Measurements from ENCODE around the gene BCAT1. TPM values are rescaled to one million over a fixed set of nuclear protein-coding genes. Genes with fewer than 3 reads are reported as not detected.

Gene BCAT1
- total and polyA plus RNA-seq, 2 donors (not counting 1 experiment from before 2014, with no cell fraction given): 0.33 to 9.6 TPM

DNA sequence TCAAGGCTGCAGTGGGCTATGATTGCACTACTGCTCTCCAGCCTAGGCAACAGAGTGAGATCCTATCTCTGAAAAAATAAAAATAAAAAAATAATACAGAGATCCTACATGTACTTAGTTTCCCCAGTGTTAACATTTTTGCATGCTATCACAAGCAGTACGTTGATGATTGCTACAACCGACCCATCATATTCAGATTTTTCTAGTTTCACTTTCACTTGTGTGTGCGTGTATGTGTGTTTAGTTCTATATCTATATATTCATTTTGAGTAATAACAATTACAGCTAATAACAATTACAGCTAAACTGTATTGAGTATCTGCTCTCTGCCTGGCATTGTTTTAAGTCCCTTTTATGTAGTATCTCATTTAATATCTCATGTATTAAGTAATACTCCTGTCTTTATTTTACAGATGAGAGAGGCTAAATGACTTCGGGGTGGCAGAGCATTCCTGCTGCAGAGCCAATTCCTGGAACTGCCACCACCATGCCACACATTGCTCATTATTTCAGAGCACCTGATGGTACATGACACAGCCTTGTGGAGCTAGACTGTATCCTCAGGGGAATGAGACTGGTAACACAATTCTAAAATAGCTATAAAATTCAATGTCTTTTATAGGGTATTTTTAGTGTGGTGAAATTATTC lies 153.1 kb downstream of the BCAT1 start:
- Mint-ChIP-seq H3K4me1 (peaks cover 37% of the 10 kb centered on the region), H3K27ac (peak overlapping the region; percentile 10), H3K9me3 (ENCODE audit: insufficient read depth) (no peaks in the 10 kb centered on the region), H3K27me3 (no peaks in the 10 kb centered on the region), H3K4me3 (peak overlapping the region; percentile 84)
- H3K9ac ChIP-seq (ENCODE audit: low read length): peak overlapping the region; percentile 70
- no peaks in the 10 kb centered on the region for H3K27me3 ChIP-seq (replicated peaks in 1 of 4; ENCODE audit: control extremely low read depth in 1 of 4, control insufficient read depth in 3 of 4, insufficient read depth in 4 of 4, low read length in 3 of 4)
- TF ChIP-seq EZH2 (IDR thresholded peaks at IDR 0.05; ENCODE audit: borderline replicate concordance, insufficient read depth, low read depth, low read length, poor library complexity, severe bottlenecking): no peak
- TF ChIP-seq, protein P1, sequence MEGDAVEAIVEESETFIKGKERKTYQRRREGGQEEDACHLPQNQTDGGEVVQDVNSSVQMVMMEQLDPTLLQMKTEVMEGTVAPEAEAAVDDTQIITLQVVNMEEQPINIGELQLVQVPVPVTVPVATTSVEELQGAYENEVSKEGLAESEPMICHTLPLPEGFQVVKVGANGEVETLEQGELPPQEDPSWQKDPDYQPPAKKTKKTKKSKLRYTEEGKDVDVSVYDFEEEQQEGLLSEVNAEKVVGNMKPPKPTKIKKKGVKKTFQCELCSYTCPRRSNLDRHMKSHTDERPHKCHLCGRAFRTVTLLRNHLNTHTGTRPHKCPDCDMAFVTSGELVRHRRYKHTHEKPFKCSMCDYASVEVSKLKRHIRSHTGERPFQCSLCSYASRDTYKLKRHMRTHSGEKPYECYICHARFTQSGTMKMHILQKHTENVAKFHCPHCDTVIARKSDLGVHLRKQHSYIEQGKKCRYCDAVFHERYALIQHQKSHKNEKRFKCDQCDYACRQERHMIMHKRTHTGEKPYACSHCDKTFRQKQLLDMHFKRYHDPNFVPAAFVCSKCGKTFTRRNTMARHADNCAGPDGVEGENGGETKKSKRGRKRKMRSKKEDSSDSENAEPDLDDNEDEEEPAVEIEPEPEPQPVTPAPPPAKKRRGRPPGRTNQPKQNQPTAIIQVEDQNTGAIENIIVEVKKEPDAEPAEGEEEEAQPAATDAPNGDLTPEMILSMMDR (IDR thresholded peaks at IDR 0.05): no peak
- H3K79me2 ChIP-seq (ENCODE audit: control insufficient read depth, insufficient read depth, low read length): no peaks in the 10 kb centered on the region
- ChIA-PET POLR2A (interaction anchor here (0.6 kb wide), 1 partner anchor 27 kb away, joined by 8 read pairs; no protein-coding TSS in a partner anchor), CTCF (interaction anchor here (1.1 to 3.4 kb wide), 4 partner anchors 13 to 1589 kb away, joined by 3 to 14 read pairs (median 4); no protein-coding TSS in a partner anchor)
- DNase-seq (peak; percentile 29), ATAC-seq (ENCODE audit: low read depth) (peak; percentile 37)
- H3K27ac ChIP-seq (ENCODE audit: low read length in 2 of 2): peak overlapping the region in 1 of 2 donors; percentile 59
- no peaks in the 10 kb centered on the region for H3K36me3 ChIP-seq (replicated peaks in 1 of 2; ENCODE audit: control extremely low read depth in 1 of 2, control insufficient read depth in 1 of 2, extremely low read depth in 1 of 2, insufficient read depth in 2 of 2, low read length in 1 of 2)
- H2AFZ ChIP-seq (ENCODE audit: insufficient read depth, low read depth, low read length, poor library complexity, severe bottlenecking): peak overlapping the region; percentile 80
- no CpG with 5 or more reads among the region's 4 CpGs for WGBS (ENCODE audit: insufficient coverage)
- H3K9me3 ChIP-seq (ENCODE audit: control extremely low read depth in 1 of 3, control insufficient read depth in 2 of 3, insufficient read depth in 1 of 3, low read length in 2 of 3): no peaks in the 10 kb centered on the region
- H3K4me2 ChIP-seq (replicated peaks; ENCODE audit: low read depth, low read length, poor library complexity, severe bottlenecking): peak overlapping the region; percentile 85
- intact Hi-C loops (cut with micrococcal nuclease): no loop called here
- peak overlapping the region; percentile 33 to 75 (median 53) for H3K4me3 ChIP-seq (ENCODE audit: control extremely low read depth in 1 of 5, extremely low read depth in 1 of 5, insufficient read depth in 1 of 5, low read depth in 2 of 5, low read length in 4 of 5)
- H3K4me1 ChIP-seq (ENCODE audit: control insufficient read depth in 2 of 2, insufficient read depth in 2 of 2, low read length in 2 of 2): peaks cover 27 to 30% of the 10 kb centered on the region in 2 donors
- no peaks in the 10 kb centered on the region for H4K20me1 ChIP-seq (ENCODE audit: control insufficient read depth, insufficient read depth, low read length, poor library complexity, severe bottlenecking)

DNA sequence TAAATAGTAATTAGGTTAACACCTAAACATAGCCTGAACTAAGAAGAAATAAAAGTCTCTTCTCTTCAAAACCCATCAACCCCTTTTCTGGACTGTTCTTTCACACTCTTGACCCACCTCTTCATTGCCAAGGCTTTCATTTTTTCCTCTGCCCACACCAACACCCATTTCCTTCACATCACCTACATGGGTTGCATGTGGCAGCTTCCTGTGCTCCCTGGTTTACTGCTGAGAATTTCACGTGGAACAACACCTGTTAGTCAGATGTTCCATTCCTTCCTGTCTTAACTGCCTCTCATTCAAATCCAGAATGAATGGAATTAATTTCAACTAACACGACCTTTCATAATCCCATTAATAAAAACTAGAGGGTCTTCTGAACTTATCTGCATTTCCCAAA lies 157.3 kb downstream of the BCAT1 start:
- intact Hi-C loops (cut with micrococcal nuclease): no loop called here
- CTCF ChIA-PET: no interaction called here
- TF ChIP-seq, protein P1 (IDR thresholded peaks at IDR 0.05): no peak
- no peak for TF ChIP-seq EZH2 (IDR thresholded peaks at IDR 0.05; ENCODE audit: borderline replicate concordance, insufficient read depth, low read depth, low read length, poor library complexity, severe bottlenecking)

More for the DNA sequence above, 157.3 kb downstream of the BCAT1 start:
- POLR2A ChIA-PET: no interaction called here
- H3K36me3 ChIP-seq (replicated peaks in 1 of 2; ENCODE audit: control extremely low read depth in 1 of 2, control insufficient read depth in 1 of 2, extremely low read depth in 1 of 2, insufficient read depth in 2 of 2, low read length in 1 of 2): no peaks in the 10 kb centered on the region
- no peaks in the 10 kb centered on the region for H3K27me3 ChIP-seq (replicated peaks in 1 of 4; ENCODE audit: control extremely low read depth in 1 of 4, control insufficient read depth in 3 of 4, insufficient read depth in 4 of 4, low read length in 3 of 4)
- no peak for DNase-seq
- H3K79me2 ChIP-seq (ENCODE audit: control insufficient read depth, insufficient read depth, low read length): no peaks in the 10 kb centered on the region
- H2AFZ ChIP-seq (ENCODE audit: insufficient read depth, low read depth, low read length, poor library complexity, severe bottlenecking): no peak overlapping the region
- no peak overlapping the region for H3K27ac ChIP-seq (ENCODE audit: low read length in 2 of 2)
- H4K20me1 ChIP-seq (ENCODE audit: control insufficient read depth, insufficient read depth, low read length, poor library complexity, severe bottlenecking): no peaks in the 10 kb centered on the region
- no peak overlapping the region for H3K27ac Mint-ChIP-seq
- no peak overlapping the region for H3K4me3 ChIP-seq (ENCODE audit: control extremely low read depth in 1 of 5, extremely low read depth in 1 of 5, insufficient read depth in 1 of 5, low read depth in 2 of 5, low read length in 4 of 5)
- no peaks in the 10 kb centered on the region for H3K9me3 Mint-ChIP-seq (ENCODE audit: insufficient read depth)
- no peaks in the 10 kb centered on the region for H3K9me3 ChIP-seq (ENCODE audit: control extremely low read depth in 1 of 3, control insufficient read depth in 2 of 3, insufficient read depth in 1 of 3, low read length in 2 of 3)
- H3K4me1 ChIP-seq (ENCODE audit: control insufficient read depth in 2 of 2, insufficient read depth in 2 of 2, low read length in 2 of 2): peaks cover 12% of the 10 kb centered on the region in 2 donors
- no peak for ATAC-seq (ENCODE audit: low read depth)
- no peak overlapping the region for H3K9ac ChIP-seq (ENCODE audit: low read length)
- H3K27me3 Mint-ChIP-seq: no peaks in the 10 kb centered on the region
- no peak overlapping the region for H3K4me2 ChIP-seq (replicated peaks; ENCODE audit: low read depth, low read length, poor library complexity, severe bottlenecking)
- WGBS (ENCODE audit: insufficient coverage): no CpG with 5 or more reads among the region's 2 CpGs
- no peak overlapping the region for H3K4me3 Mint-ChIP-seq
- peaks cover 15% of the 10 kb centered on the region for H3K4me1 Mint-ChIP-seq

Data from B cell (primary cell).